HUES6 (cell line): Measurements from ENCODE around the gene ZNF638.

Experiments
- H3K27ac ChIP-seq: 2 replicates; pipeline ENCODE4 v1.7.0; 2013; ENCODE audit warnings: low read depth, mild to moderate bottlenecking, low read length, inconsistent platforms
- H3K27me3 ChIP-seq: 2 replicates; pipeline ENCODE4 v1.6.1; 2013; ENCODE audit warnings: low read length; ENCODE audit not compliant: control insufficient read depth, insufficient read depth
- H3K36me3 ChIP-seq: 2 replicates; pipeline ENCODE4 v1.6.1; 2013; ENCODE audit warnings: low read length; ENCODE audit not compliant: control insufficient read depth, insufficient read depth
- H3K4me1 ChIP-seq: 2 replicates; pipeline ENCODE4 v1.6.1; 2013; ENCODE audit warnings: low read length; ENCODE audit not compliant: control insufficient read depth, insufficient read depth
- H3K4me3 ChIP-seq: 2 replicates; pipeline ENCODE4 v1.5.1; 2013; ENCODE audit warnings: low read depth, low read length
- H3K9ac ChIP-seq: one replicate; pipeline ENCODE4 v1.6.1; 2013; ENCODE audit warnings: mild to moderate bottlenecking, low read length
- H3K9me3 ChIP-seq: 2 replicates; pipeline ENCODE4 v1.6.1; 2013; ENCODE audit warnings: low read depth, low read length; ENCODE audit not compliant: control insufficient read depth, insufficient read depth

Gene ZNF638

GRCh38 chr2:71462641-71463341, 131.2 kb downstream of the ZNF638 start:
- Histone ChIP-seq H3K9ac (no peak overlapping the region), H3K4me1 (peaks cover 23% of the 10 kb centered on the region), H3K9me3 (no peaks in the 10 kb centered on the region), H3K36me3 (no peaks in the 10 kb centered on the region), H3K27ac (no peak overlapping the region), H3K27me3 (peaks cover 67% of the 10 kb centered on the region), H3K4me3 (no peak overlapping the region)

DNA sequence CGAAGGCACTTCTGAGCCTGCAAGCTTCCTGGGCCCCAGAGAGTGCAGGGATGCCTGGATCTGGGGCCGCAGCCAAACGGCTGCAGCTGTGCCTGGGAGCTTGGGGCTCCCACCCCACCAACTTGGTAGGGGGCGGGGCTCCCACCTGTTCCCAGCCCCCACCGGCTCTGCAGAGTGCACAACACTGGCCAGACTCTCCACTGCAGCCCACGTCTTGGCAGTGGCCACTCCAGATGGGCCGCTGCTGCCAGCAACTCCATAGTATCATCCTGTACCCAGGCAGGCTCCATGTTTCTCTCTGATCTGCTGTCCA, 131.7 kb downstream of the ZNF638 start:
- Histone ChIP-seq H3K27ac (no peak overlapping the region), H3K4me3 (no peak overlapping the region), H3K4me1 (peaks cover 23% of the 10 kb centered on the region), H3K9ac (no peak overlapping the region), H3K9me3 (no peaks in the 10 kb centered on the region), H3K27me3 (peaks cover 73% of the 10 kb centered on the region), H3K36me3 (no peaks in the 10 kb centered on the region)

GRCh38 chr2:71464389-71464788, 132.8 kb downstream of the ZNF638 start:
- peaks cover 83% of the 10 kb centered on the region for H3K27me3 ChIP-seq
- H3K4me3 ChIP-seq, result no peak overlapping the region
- no peaks in the 10 kb centered on the region for H3K36me3 ChIP-seq
- no peaks in the 10 kb centered on the region for H3K9me3 ChIP-seq
- H3K9ac ChIP-seq, result no peak overlapping the region
- H3K27ac ChIP-seq, result no peak overlapping the region
- peaks cover 23% of the 10 kb centered on the region for H3K4me1 ChIP-seq

DNA sequence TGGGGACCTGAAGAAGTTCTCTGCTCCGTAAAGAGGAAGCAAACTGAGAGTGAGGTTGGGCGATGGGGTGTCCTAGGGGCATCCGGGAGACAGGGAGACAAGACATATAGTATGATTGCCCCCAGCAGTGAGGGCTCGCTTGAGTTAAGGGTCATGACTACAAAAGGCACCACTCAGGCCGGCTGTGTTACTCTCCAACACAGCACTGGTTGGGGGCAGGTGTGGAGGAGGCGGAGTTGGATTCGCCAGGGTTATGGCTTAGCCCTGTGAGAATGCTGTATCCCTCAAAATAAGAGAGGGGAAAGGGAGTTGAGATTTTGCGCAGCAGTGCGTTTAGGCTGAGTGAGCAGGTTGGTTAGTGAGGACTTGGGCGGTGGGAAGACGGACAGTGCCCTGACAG, 133.8 kb downstream of the ZNF638 start:
- Histone ChIP-seq H3K36me3 (no peaks in the 10 kb centered on the region), H3K4me1 (peaks cover 23% of the 10 kb centered on the region), H3K27me3 (peaks cover 87% of the 10 kb centered on the region), H3K4me3 (peak overlapping the region; percentile 57), H3K27ac (no peak overlapping the region), H3K9me3 (no peaks in the 10 kb centered on the region), H3K9ac (no peak overlapping the region)

- peaks cover 87% of the 10 kb centered on the region for H3K27me3 ChIP-seq
- H3K9ac ChIP-seq, result peak overlapping the region; percentile 13
- H3K9me3 ChIP-seq, result no peaks in the 10 kb centered on the region
- peaks cover 22% of the 10 kb centered on the region for H3K4me1 ChIP-seq
- no peaks in the 10 kb centered on the region for H3K36me3 ChIP-seq
- H3K4me3 ChIP-seq, result peak overlapping the region; percentile 57
- H3K27ac ChIP-seq, result no peak overlapping the region
Observed at GRCh38 chr2:71465961-71466300, 134.3 kb downstream of the ZNF638 start.

- peaks cover 82% of the 10 kb centered on the region for H3K27me3 ChIP-seq
- peaks cover 16% of the 10 kb centered on the region; the same call in 1 of the 2 replicates for H3K4me1 ChIP-seq
- peak overlapping the region; percentile 45 for H3K9ac ChIP-seq
- H3K36me3 ChIP-seq, result no peaks in the 10 kb centered on the region
- no peaks in the 10 kb centered on the region for H3K9me3 ChIP-seq
- no peak overlapping the region for H3K27ac ChIP-seq
- H3K4me3 ChIP-seq, result peak overlapping the region; percentile 57
Observed at GRCh38 chr2:71466301-71467179, 135.0 kb downstream of the ZNF638 start.

- Histone ChIP-seq H3K4me3 (peak overlapping the region; percentile 57), H3K36me3 (no peaks in the 10 kb centered on the region), H3K4me1 (peaks cover 16% of the 10 kb centered on the region; the same call in 1 of the 2 replicates), H3K27me3 (peaks cover 75% of the 10 kb centered on the region), H3K27ac (no peak overlapping the region), H3K9ac (no peak overlapping the region), H3K9me3 (no peaks in the 10 kb centered on the region)
Observed at GRCh38 chr2:71467180-71467815, 135.7 kb downstream of the ZNF638 start.

GRCh38 chr2:71468279-71469015, 136.9 kb downstream of the ZNF638 start:
- no peaks in the 10 kb centered on the region for H3K36me3 ChIP-seq
- H3K9ac ChIP-seq, result no peak overlapping the region
- no peak overlapping the region for H3K27ac ChIP-seq
- no peak overlapping the region for H3K4me3 ChIP-seq
- peaks cover 63% of the 10 kb centered on the region for H3K27me3 ChIP-seq
- H3K9me3 ChIP-seq, result no peaks in the 10 kb centered on the region
- peaks cover 10% of the 10 kb centered on the region; the same call in 1 of the 2 replicates for H3K4me1 ChIP-seq

DNA sequence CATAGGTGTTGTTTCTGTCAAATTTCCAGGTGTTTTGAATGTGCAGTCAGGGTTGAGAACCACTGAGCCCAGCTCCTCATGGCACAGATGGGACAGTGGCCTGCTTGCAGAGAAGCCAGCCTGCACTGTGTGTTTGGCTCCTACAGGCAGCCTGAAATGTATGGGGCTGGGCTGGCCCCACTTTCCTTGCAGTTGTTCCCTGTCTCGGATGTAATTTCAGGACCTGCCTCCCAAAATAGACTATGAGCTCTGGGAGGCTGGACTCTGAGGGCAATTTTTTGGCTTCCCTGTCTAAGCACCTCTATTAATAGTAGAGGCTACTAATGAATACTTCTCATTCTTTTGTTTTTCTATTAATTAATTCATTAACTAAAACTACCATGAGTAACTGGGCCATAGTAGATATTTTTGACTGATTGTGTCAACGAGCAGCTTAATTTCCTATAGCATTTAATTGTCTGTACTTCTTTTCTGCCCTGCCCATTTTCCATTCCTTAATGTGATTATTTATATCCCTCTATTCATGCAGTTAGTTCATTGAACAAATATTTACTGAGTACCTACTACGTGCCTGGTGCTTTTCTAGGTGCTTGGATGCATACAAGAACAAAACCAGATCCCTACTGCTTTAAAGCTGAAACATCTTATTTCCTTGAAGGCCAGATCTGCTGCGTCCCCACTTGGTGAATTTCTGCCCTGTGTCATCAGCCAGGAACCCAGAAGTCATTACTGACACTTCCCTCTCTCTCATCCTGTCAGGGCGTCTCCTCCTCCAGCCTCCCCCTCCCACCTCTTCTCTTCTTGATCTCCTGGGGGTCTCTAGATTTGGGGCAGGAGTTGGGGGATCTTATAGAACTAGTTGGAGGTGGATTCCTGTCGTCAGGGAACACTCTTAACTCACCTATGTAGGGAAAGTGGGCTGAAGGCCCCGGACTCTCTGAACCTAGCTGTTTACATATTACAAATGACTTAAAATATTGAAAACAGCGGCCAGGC, 138.1 kb downstream of the ZNF638 start:
- H3K9ac ChIP-seq, result no peak overlapping the region
- no peak overlapping the region for H3K27ac ChIP-seq
- no peaks in the 10 kb centered on the region for H3K36me3 ChIP-seq
- H3K9me3 ChIP-seq, result no peaks in the 10 kb centered on the region
- peaks cover 10% of the 10 kb centered on the region; the same call in 1 of the 2 replicates for H3K4me1 ChIP-seq
- peaks cover 51% of the 10 kb centered on the region for H3K27me3 ChIP-seq
- no peak overlapping the region for H3K4me3 ChIP-seq

DNA sequence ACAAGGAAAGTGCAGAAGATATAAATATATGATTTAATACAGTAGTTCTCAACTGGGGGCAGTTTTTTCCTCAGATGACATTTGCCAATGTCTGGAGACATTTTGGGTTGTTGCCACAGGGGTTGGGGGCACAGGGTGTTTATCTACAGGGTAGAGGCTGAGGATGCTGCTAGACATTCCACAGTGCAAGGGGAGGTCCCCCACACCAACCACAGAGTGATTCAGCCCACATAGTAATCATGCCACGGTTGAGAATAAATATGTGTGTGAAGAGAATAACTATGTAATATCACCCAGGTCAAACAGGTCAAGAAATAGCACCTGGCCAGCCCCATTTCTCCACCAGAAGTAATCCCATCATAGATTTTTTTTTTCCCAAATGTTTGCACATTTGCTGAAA, 139.7 kb downstream of the ZNF638 start:
- Histone ChIP-seq H3K9ac (no peak overlapping the region), H3K27ac (no peak overlapping the region)

More for the DNA sequence above, 139.7 kb downstream of the ZNF638 start:
- no peak overlapping the region for H3K4me3 ChIP-seq
- H3K4me1 ChIP-seq, result peaks cover 8% of the 10 kb centered on the region; the same call in 1 of the 2 replicates
- no peaks in the 10 kb centered on the region for H3K9me3 ChIP-seq
- H3K27me3 ChIP-seq, result peaks cover 35% of the 10 kb centered on the region
- H3K36me3 ChIP-seq, result no peaks in the 10 kb centered on the region
